ENCODE data around the gene GLRA3.
"Not testable (repeated sequence)": the region's sequence is repeated elsewhere in the genome, so short reads cannot be mapped to it uniquely, and the experiment has no call there.

The GLRA3 gene

GRCh38 chr4:174648812-174649211 lies 180.2 kb downstream of the GLRA3 start:
- no peak for DNase-seq

GRCh38 chr4:174646326-174646725 lies 182.7 kb downstream of the GLRA3 start:
- no peak for DNase-seq

GRCh38 chr4:174640146-174640545 lies 188.9 kb downstream of the GLRA3 start:
- DNase-seq = no peak

DNA sequence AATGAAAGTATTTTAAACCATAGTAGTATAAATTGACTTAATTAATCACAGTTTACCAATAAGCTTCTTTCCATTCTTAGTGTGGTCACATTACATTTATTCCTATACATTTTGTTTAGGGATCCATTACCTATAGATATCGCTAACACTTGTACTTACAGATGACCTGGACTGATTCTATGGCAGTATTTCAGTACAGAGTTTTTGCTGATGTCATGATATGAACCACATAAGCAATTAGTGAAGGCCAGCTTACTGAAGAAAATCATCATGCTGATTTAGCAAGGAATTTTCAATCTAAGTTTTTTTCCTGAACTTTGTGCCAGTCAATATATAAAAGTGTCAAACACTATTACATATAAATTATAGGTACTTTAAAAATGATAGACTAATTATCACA lies 193.3 kb downstream of the GLRA3 start:
- DNase-seq = no peak

GRCh38 chr4:174633399-174633798 lies 195.6 kb downstream of the GLRA3 start:
- no peak for DNase-seq

GRCh38 chr4:174631901-174632758 lies 196.9 kb downstream of the GLRA3 start:
- no peak for DNase-seq

GRCh38 chr4:174629907-174630450 lies 199.1 kb downstream of the GLRA3 start:
- DNase-seq = not testable (repeated sequence)

DNA sequence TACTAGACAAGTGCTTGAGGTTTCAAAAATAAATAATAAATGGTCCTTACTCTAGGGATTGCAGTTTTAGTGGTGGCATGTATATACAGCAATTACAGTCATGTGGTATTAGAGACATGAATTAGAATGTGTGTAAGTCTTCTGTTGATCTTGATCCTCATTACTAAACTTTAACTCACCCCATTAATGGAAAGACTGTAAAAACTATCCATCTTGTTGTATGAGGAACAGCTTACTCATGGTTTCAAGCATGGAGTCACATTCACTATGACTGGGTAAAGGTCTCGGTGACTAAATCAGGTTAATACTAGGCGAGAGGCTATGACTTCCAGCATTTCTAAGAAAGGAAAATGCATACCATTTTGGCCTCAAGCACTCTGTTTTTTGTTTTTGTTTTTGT lies 199.8 kb downstream of the GLRA3 start:
- no peak for DNase-seq

DNA sequence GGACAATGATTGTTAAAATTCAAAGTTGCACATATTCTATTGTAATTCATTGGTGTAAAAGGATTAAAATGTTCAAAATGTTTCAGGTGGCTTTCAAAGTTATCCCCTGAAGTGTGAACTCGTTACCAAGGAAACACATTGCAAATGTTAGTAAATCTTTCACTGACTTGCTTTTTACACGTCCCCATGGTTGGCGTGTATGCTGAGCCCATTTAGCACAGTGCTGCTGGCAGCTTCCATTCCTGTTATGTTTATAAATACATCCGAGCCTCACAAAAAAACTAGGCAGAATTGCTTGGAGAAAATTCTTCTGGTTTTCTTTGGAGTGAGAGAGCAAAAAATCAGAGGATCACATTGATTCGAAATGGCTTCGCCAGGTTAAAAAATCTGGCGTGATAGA lies 200.9 kb downstream of the GLRA3 start:
- DNase-seq = no peak

DNA sequence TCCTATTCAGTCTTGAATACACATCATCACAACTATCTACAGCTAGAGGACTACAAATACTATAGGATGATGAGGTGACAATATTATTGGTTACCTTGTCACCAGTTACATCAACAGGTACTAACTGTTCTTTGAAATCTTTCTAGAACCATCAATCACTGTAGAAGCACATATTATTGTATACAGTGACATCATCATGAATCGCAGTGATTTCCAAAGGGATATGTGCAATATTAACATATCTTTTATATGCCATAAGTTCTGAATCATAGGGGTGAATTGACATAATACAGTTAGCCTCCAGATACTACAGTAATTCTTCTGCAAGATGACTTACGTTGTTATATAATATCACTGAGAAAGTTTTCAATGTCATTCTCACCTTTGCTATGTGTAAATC lies 201.6 kb downstream of the GLRA3 start:
- no peak for DNase-seq

- no peak for DNase-seq
These were observed 202.6 kb downstream of the GLRA3 start for GRCh38 chr4:174626342-174627008.

DNA sequence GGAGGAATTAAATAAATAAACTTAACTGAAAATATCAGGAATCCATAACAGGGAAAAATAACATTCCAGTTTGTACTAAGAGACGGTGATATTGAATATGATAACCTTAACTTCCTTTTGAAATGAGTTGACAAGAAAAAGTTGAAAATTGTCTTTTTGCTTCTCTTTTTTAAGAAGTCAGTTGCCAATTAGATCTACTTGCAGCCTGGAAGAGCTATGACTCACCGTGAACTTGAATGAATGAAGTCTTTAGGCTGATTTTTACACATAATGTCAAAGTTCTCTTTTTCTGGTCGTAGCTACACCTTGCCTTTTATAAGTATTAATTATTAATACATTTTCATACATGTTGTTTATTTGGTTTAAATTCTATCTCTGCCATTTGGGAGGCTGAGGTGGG lies 212.4 kb downstream of the GLRA3 start:
- no peak for DNase-seq

GRCh38 chr4:174613979-174614378 lies 215.1 kb downstream of the GLRA3 start:
- DNase-seq = no peak

- DNase-seq = no peak
These were observed 217.3 kb downstream of the GLRA3 start for GRCh38 chr4:174611792-174612191.

DNA sequence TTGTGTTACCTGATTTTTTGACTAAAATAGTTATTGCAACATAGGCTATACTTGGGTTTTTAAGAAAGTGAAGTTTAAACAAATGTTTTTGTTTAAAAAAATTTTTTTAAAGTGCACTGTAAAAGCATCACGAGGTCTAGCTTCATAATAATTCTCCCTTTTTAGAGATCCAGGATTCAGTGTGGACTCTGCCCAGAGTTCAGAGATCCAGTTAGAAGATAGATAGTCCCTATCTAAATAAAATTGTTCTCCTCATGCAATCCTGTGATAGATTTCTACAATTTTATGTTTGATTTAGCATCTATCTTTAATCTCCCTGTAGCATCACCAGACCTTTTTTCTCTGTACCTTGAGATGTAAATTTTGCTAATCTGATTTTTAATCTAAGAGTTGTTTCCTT lies 221.3 kb downstream of the GLRA3 start:
- no peak for DNase-seq

- DNase-seq = no peak
These were observed 224.8 kb downstream of the GLRA3 start for GRCh38 chr4:174604198-174604597.

DNA sequence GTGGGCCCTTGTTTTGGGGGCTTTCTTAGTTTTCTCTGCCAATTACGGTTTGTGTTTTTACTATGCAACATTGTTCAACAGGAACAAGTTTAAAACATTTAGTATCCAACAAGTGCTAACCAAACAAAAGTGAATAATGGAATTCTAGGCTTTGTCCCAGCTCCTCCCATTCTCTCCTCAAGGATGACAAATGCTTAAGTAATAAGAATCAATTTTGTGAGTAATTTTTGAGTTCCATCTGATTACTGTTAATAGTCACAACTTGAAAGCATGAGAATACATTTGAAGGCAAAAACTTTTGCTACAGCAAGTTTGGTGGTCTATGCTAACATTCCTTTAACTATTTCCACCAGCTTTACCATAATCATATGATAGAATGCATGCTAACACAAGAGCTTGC lies 228.7 kb downstream of the GLRA3 start:
- DNase-seq = no peak

- DNase-seq = no peak
These were observed 230.2 kb downstream of the GLRA3 start for GRCh38 chr4:174598800-174599199.

DNA sequence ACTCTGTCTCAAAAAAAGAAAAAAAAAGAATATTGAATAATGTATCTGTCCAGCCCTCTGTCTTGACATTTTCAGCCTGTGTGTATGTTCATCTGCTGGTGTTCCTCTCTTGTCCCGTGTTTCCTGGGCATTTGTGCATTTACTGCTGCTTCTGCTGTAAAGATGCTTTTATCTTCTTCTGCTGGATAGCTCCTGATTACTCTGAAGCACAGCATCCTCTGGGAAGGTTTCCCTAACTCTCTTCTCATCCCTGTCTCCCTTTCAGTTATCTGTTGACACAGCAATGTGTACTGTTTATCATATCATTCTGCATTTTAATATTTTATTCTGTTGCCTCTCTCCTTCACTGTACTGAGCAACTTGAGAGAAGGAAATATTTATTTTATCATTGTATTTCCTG lies 232.5 kb downstream of the GLRA3 start:
- DNase-seq = no peak

DNA sequence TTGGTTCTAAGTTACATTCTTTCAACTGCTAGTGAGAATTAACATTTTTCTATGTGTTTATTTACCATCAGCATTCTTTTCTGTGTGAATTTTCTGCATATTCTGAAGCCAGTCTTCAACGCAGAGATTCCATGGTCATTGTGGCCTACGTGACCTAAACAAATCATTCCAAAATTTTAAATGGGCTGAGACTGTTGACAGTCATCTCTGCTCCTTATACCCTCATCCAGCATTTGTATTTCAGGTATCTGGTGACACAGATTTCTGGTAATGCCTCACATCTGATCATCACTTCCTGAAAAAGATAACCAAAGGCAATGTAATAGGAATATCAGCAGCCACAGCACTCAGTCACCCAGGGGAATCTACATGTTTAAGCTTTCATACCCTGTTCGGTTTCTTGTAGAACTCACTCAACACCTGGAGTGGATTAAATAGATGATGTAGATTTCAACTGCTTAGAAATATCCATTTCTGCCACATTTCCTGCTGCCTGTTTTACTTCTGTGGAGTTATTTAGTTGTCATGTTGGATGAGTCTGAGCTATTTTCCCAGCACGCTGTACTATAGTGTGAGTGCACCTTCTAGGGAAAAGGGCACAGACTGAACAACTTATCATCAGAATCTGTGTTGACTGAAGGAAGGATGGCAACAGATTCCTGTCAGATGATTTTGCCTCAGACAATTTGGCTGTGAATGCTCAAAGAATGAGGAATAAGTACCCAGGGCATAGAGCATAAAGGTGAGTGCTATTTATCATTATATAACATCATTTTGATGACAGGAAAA lies 233.7 kb downstream of the GLRA3 start:
- DNase-seq = no peak

DNA sequence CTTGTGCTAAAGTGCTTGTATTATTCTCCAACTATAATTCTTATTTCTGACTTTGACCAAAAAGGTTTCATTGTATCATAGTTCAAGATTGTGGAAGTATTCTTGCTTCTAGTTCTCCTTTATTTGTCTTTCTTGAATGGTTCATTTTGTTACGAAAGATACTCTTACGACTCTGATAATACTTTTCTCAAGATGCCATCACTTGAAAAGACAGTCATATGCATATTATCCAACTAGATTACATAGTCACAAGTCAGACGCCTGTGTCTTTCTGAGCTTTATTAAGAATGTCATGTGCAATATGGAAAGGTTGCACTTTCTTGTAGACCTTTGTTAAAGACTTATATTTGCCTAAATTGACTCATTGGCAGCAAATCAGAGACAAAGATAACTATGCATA lies 235.3 kb downstream of the GLRA3 start:
- DNase-seq = no peak

DNA sequence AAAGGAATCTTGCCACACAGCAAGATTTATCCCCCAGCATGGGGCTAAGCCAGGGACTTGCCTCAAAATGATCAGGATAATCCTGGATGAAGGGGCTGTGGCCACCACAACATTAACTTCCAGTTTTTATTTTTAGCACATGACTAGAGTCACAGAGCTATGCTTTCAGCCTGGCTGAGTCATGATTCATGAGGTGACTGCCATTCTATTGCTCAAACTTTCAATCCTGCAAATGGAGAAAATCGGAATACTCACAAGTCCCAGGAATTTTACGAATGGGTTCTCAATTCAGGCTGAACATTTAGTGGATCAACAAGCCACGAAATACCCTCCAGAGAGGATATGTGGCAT lies 236.1 kb downstream of the GLRA3 start:
- no peak for DNase-seq

GRCh38 chr4:174592256-174592984 lies 236.6 kb downstream of the GLRA3 start:
- DNase-seq = no peak

Measured in effector CD8-positive, alpha-beta T cell (primary cell).